ENCODE data around the gene LRP8.
A peak's percentile ranks its signal among the peaks of the same experiment; 100 is the strongest.
"Not testable (repeated sequence)": the region's sequence is repeated elsewhere in the genome, so short reads cannot be mapped to it uniquely, and the experiment has no call there.

LRP8 gene

DNA sequence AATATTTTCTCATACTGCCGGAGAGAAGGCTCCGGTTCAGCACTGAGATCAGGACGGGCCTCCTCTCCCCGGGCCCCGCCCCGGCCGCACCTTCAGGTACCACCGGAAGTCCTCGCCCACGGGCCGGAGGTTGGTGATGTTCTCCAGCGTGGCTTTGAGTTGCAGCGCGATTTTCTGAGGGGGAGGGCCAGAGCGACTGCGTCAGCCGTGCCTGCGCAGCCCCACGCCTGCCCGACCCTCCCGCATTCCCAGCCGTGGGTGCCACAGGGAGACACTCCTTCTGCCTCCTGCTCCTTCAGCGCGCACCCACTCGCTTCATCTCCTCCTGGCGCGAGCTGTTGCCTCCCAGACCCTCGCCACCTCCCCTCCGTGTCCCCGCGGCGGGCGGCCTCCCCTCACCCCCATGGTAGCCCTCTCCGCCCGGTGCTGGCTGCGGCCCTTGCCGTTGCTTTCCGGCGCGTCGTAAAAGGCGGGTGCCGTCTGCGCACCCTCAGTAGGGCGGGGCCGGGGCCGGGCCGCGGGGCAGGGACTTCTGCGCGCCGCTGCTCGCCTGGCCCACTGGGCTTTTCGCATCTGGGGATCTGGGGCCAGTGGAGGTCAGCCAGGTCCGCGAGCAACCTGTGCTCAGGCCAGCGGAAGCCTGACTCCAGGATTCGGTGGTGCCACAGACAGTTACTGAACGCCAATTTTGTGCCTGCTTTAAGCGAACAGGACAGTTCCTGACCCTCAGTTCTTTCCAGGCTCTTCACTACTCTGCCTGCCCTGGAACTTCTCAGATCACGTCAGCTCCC, 107.5 kb downstream of the LRP8 start, which contains the start of gene CZIB:
Gene CZIB, minus strand, starts transcription at position 464 of the 791 bp plus-strand sequence. Its CDS starts 59 bp downstream, at position 405.
- peak; percentile 68 to 97 (median 88) for DNase-seq

DNA sequence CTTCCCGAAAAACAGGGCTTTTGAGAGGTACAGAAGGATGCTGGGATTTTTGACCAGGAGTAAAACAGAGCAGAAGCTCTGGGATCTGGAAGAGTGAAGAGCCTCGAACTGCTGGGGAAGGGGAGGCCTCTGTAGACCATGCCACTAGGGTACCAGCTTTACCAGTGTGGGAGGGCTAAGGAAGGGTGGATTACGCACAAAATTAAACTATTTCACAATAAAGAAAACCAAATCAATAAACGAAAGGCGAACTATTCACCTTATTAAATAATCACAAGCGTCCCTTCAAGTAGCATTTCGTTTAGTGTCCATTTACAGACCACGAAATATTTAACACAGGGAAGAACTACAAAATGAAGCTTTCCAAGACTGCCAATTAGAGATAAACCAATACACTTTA, 108.2 kb downstream of the LRP8 start:
- DNase-seq = no peak

DNA sequence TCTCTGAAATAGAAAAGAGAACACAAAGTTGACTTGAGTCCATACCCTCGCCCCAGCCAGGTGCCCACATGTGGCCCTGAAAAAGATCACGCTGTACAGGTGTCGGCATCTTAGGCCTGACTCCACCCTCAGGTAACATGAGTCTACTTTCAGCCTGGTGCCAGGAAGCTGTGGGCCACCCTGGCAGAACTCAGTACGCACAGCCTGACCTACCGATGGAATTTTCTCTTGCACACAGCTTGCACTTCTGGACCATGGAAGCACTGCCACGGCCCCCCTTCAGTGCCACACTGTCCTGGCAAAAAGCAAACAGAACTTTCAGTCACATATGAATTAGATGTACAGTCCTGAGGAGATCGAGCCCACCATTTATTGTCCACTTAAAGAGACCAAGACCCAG, 109.7 kb downstream of the LRP8 start:
- no peak for DNase-seq

DNA sequence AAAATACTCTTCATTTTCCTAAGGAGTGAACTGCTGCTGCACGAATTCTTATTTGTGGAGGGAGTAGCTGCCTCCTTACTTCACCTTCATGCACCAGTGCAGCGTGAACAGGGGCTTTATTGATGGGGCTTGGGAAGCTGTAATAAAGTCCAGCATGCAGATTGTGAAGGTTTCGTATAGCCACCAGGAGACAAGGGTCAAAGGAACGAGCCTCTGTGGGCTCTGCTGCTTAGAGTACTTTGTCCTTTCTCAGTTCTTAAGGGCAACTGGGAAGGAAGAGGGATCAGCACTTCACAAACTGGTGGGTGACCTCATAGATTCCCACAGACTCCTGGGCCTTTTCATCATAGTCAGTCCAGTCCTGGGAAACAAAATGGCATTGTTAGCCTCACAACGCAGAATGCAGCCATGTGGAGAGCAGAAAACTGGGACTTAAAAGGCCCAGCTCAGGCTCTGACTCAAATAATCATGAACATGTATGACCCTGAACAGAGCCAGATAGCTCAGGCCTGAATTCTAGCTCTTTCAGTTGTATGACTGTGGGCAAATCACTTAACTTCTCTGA, 113.4 kb downstream of the LRP8 start:
- DNase-seq = peak in 2 of 58 donors; percentile 7 to 12

DNA sequence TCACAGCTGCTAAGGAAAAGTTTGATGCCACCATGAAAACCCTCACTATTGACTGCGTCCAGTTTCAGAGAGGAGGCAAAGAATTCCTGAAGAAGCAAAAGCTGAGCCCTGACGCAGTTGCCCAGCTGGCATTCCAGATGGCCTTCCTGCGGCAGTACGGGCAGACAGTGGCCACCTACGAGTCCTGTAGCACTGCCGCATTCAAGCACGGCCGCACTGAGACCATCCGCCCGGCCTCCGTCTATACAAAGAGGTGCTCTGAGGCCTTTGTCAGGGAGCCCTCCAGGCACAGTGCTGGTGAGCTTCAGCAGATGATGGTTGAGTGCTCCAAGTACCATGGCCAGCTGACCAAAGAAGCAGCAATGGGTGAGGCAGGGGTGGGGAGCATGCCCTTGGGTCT, 116.9 kb downstream of the LRP8 start:
- DNase-seq = no peak

DNA sequence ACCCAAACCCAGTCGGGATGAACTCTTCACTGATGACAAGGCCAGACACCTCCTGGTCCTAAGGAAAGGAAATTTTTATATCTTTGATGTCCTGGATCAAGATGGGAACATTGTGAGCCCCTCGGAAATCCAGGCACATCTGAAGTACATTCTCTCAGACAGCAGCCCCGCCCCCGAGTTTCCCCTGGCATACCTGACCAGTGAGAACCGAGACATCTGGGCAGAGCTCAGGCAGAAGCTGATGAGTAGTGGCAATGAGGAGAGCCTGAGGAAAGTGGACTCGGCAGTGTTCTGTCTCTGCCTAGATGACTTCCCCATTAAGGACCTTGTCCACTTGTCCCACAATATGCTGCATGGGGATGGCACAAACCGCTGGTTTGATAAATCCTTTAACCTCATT, 117.5 kb downstream of the LRP8 start:
- DNase-seq = no peak

DNA sequence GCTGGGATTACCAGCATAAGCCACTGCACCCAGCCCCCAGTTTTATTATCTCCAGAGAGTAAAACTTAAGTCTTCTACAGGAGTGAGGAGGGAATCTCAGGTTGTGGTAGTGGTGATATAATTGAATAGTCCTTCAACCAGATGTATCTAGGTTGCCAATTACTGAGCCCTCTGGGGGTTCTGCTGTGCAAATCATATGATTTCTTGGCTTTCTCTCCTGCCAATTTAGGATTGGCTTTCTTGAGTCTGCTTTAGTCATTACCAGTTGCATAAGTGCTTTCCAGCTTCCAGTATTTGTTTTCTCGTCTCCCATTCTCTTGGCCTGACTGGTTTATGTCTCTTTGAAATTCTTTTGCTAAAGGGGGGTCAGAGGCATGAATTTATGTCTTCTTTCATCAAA, 120.1 kb downstream of the LRP8 start:
- DNase-seq = no peak

DNA sequence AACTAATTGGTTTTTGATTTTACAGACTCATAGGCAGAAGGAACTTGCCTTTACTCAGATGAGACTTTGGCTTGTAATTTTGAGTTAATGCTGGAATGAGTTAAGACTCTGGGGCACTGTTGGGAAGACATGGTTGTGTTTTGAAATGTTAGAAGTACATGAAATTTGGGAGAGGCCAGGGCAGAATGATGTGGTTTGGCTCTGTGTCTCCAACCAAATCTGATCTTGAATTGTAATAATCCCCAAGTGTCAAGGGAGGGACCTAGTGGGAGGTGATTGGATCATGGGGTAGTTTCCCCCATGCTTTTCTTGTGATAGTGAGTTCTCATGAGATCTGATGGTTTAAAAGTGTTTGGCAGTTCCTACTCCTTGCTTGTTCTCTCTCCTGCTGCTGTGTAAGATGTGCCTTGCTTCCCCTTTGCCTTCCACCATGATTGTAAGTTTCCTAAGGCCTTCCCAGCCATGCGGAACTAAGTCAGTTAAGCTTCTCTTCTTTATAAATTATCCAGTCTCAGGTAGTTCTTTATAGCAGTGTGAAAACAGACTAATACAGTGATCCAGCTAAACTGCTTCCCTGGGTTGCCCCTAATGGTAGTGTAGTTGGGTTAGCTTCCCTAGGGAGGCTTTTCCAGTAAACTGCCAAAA, 121.0 kb downstream of the LRP8 start:
- no peak for DNase-seq

DNA sequence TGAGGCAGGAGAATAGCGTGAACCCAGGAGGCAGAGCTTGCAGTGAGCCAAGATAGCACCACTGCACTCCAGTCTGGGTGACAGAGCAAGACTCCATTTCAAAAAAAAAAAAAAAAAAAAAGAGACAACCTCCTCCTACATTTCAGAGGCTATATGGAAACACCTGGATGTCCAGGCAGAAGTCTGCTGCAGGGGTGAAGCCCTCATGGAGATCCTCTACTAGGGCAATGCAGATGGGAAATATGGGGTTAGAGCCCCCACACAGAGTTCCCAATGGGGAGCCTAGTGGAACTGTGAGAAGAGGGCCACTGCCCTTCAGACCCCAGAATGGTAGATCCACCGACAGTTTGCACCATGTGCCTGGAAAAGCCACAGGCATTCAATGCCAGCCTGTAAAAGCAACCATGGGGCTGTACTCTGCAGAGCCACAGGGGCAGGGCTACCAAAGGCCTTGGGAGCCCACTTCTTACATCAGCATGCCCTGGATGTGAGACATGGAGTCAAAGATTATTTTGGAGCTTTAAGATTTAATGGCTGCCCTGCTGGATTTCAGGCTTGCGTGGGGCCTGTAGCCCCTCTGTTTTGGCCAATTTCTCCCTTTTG, 121.7 kb downstream of the LRP8 start:
- not testable (repeated sequence) for DNase-seq

DNA sequence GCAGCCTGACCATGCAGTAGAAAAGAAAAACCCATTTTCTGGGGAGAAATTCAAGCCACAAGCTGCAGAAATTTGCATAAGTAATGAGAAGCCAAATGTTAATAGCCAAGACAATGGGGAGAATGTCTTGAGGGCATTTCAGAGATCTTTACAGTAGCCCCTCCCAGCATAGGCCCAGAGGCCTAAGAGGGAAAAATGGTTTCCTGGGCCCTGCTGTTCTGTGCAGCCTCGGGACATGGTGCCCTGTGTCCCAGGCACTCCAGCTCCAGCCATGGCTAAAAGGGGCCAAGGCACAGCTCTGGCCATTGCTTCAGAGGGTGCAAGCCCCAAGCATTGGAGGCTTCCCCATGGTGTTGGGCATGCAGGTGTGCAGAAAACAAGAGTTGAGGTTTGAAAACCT, 122.4 kb downstream of the LRP8 start:
- DNase-seq = not testable (repeated sequence)

DNA sequence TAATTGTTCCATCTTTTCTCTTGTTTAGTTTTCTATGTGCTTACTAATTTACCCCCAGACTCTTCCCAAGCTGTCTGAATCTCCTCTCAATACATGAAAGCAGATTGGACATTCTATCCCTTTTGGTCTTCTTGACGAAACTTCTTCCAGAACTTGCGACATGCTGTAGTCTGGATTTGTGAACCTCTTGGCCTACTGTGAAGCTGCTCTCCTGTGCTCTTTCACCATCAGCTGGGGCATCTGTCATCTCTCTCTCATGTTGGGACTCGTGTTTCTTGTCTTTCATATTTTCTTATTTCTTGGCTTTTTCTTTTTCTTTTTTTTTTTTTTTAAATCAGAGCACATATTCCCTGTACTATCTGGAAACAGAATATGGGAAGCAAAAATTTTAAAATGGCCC, 124.4 kb downstream of the LRP8 start:
- DNase-seq = no peak

DNA sequence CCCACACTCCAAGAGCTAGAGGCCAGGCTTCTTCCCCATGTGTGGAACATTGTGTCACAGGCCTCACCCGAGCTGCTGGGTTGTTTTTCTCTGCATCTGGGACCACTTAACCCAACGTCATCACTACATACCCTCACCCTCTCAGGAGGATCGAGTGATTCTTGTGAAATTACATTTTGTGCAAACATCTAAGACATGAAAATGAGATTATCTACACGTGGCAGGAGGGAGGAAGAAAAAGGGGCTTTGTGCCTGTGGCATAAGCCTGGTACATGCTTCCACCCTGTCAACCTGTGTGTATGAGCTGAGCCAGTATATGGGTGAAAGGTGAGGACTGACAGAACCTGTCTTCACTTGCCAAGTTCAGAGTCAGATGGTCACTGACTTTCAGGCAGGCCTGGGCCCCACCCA, 129.6 kb downstream of the LRP8 start:
- DNase-seq = no peak

DNA sequence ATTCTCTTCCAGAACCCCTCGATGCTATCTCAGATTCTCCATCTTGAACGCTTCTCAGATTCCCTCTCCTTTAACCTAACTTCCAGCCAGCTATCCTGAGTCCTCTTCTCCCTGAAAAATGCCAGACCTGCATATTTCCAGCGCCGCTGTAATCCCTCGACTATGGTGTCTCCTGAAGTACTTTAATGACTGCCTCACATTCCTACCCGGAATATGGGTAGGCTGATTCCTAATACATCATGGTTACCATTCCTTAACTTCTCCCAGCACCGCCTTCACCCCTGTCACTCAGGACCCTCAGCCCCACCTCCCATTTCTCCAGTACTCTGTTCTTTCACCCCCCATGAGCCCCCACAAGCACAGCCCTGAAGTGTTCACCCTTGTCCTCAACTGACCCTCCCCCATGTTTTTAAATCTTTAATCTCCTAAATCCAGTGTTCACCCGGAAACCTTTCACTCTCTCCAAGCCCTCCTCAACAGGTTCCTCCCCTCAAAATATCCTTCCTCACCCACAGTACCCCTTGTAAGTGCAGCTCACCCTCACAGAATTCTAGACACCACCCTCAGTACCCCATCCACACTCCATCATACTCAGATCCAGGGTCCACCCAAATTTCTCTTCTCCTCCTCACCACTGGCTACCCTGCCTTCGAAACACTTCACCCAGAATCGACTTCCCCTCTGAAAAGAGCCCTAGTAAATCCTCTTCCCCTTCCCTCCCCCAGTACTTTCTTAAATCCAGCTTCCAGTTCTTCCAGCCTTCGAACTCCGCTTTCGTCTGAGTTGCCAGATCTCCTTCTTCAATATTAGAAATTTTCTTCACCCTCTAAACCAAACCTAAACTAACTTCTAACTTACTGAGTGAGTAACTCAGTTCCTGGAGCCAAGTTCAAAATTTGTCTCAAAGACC, 130.3 kb downstream of the LRP8 start:
- no peak for DNase-seq

DNA sequence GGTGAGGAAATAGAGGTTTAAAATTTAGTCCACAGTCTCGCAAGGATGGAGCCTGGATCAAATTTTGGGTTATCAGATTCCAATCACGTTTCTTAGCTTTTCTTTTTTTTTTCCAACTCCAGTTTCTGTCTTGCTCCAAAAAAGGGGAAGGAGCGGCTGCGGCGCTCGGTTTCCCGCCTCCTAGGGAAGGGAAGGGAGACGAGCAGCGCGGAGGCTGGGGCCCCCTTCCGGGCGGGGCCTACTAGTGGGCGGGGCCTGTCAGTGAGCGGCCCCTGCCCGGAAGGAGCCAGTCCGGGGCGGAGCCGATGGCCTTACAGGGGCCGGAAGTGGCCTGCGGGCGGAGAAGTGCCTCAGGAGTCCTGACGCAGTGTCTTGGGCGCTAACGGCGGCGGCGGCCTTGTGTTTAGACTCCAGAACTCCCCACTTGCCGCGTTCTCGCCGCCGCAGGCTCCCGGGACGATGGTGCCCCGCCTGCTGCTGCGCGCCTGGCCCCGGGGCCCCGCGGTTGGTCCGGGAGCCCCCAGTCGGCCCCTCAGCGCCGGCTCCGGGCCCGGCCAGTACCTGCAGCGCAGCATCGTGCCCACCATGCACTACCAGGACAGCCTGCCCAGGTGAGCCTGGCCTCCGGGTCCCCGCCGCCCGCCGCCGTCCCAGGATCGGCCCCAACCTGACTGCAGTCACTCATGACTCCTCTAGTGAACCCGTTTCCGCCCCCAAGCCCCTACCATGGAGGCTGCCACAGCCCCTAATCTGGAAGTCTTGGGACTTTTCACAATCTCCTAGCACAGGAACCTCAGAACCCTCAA, 131.2 kb downstream of the LRP8 start, which contains the start of gene CPT2:
Gene CPT2, plus strand, starts transcription at position 340 of the 806 bp plus-strand sequence. Its CDS starts 120 bp downstream, at position 460.
- peak; percentile 27 to 96 (median 86) for DNase-seq

DNA sequence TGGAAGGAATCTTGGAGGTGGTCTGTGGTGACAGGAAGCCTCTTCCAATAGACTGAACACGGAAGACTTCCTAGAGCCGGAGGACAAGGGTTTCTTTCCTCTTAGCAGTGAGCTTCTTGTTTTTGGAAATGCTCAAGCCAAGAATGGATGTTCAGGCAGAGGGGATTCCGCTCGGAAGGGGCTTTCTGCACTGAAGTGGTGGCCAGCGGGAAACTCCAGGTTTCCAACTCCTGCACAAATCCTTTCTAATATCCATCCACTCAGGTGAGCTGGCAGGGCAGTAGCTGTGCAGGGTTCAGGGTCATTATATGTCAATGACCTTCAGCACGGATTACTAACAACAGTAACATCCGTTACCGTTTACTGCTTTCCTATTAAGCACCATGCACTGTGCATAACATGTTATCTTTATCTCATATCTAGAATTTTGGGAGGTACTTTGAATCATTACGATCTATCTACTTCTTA, 131.8 kb downstream of the LRP8 start:
- DNase-seq = no peak

DNA sequence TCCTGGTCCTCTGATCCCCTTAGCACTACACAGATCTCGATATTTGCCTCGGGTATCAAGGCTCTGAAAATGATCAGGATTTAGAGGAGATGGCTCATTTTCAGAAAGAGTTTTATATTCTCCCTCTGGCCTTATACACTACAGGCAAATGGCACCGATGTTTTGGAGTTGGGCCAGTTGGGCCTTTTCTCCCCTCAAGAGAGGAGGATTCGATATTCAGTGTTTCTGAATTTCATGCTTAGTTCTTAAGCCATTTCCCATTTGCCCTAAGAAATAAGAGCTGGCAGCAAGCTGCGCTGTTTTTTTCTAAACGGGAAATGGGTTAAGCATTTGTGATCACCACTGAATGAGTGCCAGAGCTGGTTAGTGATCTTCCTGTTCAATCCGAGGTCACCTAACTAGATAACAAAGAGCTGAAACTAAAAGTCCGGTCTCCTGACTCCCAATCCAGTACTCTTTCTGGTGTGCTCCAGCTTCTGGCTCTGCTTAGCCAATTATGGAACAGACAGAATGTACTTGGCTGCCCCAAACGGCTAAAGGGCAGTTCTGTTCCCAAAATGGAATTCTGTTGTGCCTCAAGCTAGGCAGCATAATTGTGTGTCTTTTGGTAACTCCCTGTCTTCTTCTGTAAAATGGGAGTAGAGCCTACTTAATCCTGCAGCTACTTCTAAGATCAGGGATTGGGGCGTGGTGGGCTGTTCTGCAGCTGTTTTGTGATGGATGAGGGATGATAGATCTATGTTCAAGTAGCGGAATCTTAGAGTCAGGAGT, 132.4 kb downstream of the LRP8 start:
- DNase-seq = no peak
